ENCODE data around the gene RARRES2.
"Not testable (repeated sequence)": the region's sequence is repeated elsewhere in the genome, so short reads cannot be mapped to it uniquely, and the experiment has no call there.

The RARRES2 gene

DNA sequence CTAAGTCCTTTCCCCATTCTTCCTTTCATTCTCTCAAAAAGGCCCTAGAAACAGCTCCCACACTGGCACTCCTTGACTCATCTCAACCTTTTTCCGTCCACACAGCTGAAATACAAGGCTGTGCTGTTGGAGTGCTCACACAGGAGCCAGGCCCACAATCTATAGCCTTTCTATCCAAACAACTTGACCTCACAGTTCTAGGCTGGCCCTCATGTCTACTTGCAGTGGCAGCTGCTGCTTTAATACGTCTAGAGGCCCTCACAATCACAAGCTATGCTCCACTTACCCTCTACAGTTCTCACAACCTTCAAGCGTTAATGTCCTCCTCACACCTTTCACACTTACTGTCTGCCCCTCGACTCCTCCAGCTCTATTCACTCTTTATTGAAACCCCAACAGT lies 30.3 kb downstream of the RARRES2 start:
- Histone ChIP-seq H3K27me3 (ENCODE audit: insufficient read depth, low read length, poor library complexity) (no peaks in the 10 kb centered on the region), H3K4me3 (ENCODE audit: low read depth in 1 of 2, low read length in 2 of 2) (no peak overlapping the region), H3K9ac (ENCODE audit: low read depth, low read length) (no peak overlapping the region), H3K4me2 (ENCODE audit: insufficient read depth, low read length) (no peak overlapping the region), H3K27ac (ENCODE audit: low read length) (no peak overlapping the region), H3K4me1 (ENCODE audit: insufficient read depth, low read length) (no peaks in the 10 kb centered on the region; the same call in 1 of the 2 replicates), H4K20me1 (ENCODE audit: insufficient read depth, low read length) (no peaks in the 10 kb centered on the region), H3K36me3 (ENCODE audit: insufficient read depth, low read length) (no peaks in the 10 kb centered on the region), H3K79me2 (ENCODE audit: insufficient read depth, low read length) (no peaks in the 10 kb centered on the region), H3K9me3 (ENCODE audit: insufficient read depth, low read length, severe bottlenecking) (no peaks in the 10 kb centered on the region), H2AFZ (ENCODE audit: low read depth, low read length) (no peak overlapping the region)
- ATAC-seq (ENCODE audit: insufficient read depth, low read depth) (no peak), DNase-seq (no peak)
- TF ChIP-seq, protein P1, sequence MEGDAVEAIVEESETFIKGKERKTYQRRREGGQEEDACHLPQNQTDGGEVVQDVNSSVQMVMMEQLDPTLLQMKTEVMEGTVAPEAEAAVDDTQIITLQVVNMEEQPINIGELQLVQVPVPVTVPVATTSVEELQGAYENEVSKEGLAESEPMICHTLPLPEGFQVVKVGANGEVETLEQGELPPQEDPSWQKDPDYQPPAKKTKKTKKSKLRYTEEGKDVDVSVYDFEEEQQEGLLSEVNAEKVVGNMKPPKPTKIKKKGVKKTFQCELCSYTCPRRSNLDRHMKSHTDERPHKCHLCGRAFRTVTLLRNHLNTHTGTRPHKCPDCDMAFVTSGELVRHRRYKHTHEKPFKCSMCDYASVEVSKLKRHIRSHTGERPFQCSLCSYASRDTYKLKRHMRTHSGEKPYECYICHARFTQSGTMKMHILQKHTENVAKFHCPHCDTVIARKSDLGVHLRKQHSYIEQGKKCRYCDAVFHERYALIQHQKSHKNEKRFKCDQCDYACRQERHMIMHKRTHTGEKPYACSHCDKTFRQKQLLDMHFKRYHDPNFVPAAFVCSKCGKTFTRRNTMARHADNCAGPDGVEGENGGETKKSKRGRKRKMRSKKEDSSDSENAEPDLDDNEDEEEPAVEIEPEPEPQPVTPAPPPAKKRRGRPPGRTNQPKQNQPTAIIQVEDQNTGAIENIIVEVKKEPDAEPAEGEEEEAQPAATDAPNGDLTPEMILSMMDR (IDR thresholded peaks at IDR 0.05; ENCODE audit: borderline replicate concordance, extremely low read depth, low read length, poor library complexity, severe bottlenecking), result no peak
- TF ChIP-seq EZH2 (IDR thresholded peaks at IDR 0.05; ENCODE audit: borderline replicate concordance, low read depth, low read length, severe bottlenecking), result no peak

DNA sequence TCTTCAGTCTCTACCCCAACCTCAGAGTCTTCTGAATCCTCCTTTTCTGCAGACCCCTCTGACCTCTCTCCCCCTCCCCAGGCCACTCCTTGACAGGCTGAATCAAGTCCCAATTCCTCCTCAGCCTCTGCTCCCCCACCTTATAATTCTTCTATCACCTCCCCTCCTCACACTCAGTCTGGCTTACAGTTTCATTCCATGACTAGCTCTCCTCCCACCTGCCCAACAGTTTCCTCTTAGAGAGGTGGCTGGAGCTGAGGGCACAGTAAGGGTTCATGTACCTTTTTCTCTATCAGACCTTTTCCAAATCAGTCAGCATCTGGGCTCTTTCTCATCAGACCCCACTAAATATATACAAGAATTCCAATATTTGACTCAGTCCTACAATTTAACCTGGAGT lies 32.9 kb downstream of the RARRES2 start:
- H3K9me3 ChIP-seq (ENCODE audit: insufficient read depth, low read length, severe bottlenecking), result no peaks in the 10 kb centered on the region

DNA sequence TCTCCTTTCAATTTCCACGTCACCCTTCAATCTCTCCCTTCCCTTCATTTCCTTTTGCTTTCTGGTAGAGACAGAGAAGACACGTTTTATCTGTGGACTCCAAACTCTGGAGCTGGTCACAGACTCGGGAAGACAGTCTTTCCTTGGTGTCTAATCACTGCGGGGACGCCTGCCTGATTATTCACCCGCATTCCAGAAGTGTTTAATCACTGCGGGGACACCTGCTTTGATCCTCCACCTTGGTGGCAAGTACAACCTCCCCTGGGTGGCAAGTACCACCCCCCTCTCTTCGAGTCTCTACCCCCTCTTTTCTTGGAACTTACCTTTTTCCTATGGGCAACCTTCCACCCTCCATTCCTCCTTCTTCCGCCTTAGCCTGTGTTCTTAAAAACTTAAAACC lies 33.5 kb downstream of the RARRES2 start:
- DNase-seq, result no peak
- H2AFZ ChIP-seq (ENCODE audit: low read depth, low read length), result no peak overlapping the region
- H3K4me3 ChIP-seq (ENCODE audit: low read depth in 1 of 2, low read length in 2 of 2), result no peak overlapping the region
- TF ChIP-seq, protein P1 (IDR thresholded peaks at IDR 0.05; ENCODE audit: borderline replicate concordance, extremely low read depth, low read length, poor library complexity, severe bottlenecking), result no peak
- no peak for TF ChIP-seq EZH2 (IDR thresholded peaks at IDR 0.05; ENCODE audit: borderline replicate concordance, low read depth, low read length, severe bottlenecking)
- no peak overlapping the region for H3K4me2 ChIP-seq (ENCODE audit: insufficient read depth, low read length)
- no peaks in the 10 kb centered on the region for H3K27me3 ChIP-seq (ENCODE audit: insufficient read depth, low read length, poor library complexity)
- H4K20me1 ChIP-seq (ENCODE audit: insufficient read depth, low read length), result no peaks in the 10 kb centered on the region
- ATAC-seq (ENCODE audit: insufficient read depth, low read depth), result no peak
- no peak overlapping the region for H3K27ac ChIP-seq (ENCODE audit: low read length)
- no peaks in the 10 kb centered on the region for H3K36me3 ChIP-seq (ENCODE audit: insufficient read depth, low read length)
- no peaks in the 10 kb centered on the region for H3K79me2 ChIP-seq (ENCODE audit: insufficient read depth, low read length)
- H3K4me1 ChIP-seq (ENCODE audit: insufficient read depth, low read length), result no peaks in the 10 kb centered on the region; the same call in 1 of the 2 replicates
- H3K9me3 ChIP-seq (ENCODE audit: insufficient read depth, low read length, severe bottlenecking), result no peaks in the 10 kb centered on the region
- H3K9ac ChIP-seq (ENCODE audit: low read depth, low read length), result no peak overlapping the region

More for the DNA sequence above, 32.9 kb downstream of the RARRES2 start:
- Histone ChIP-seq H3K79me2 (ENCODE audit: insufficient read depth, low read length) (no peaks in the 10 kb centered on the region), H4K20me1 (ENCODE audit: insufficient read depth, low read length) (no peaks in the 10 kb centered on the region), H3K27me3 (ENCODE audit: insufficient read depth, low read length, poor library complexity) (no peaks in the 10 kb centered on the region), H3K27ac (ENCODE audit: low read length) (no peak overlapping the region), H3K4me1 (ENCODE audit: insufficient read depth, low read length) (no peaks in the 10 kb centered on the region; the same call in 1 of the 2 replicates), H3K36me3 (ENCODE audit: insufficient read depth, low read length) (no peaks in the 10 kb centered on the region), H2AFZ (ENCODE audit: low read depth, low read length) (no peak overlapping the region), H3K4me3 (ENCODE audit: low read depth in 1 of 2, low read length in 2 of 2) (no peak overlapping the region), H3K9ac (ENCODE audit: low read depth, low read length) (no peak overlapping the region), H3K4me2 (ENCODE audit: insufficient read depth, low read length) (no peak overlapping the region)
- ATAC-seq (ENCODE audit: insufficient read depth, low read depth), result no peak
- DNase-seq, result no peak
- TF ChIP-seq, protein P1 (IDR thresholded peaks at IDR 0.05; ENCODE audit: borderline replicate concordance, extremely low read depth, low read length, poor library complexity, severe bottlenecking), result no peak
- no peak for TF ChIP-seq EZH2 (IDR thresholded peaks at IDR 0.05; ENCODE audit: borderline replicate concordance, low read depth, low read length, severe bottlenecking)

DNA sequence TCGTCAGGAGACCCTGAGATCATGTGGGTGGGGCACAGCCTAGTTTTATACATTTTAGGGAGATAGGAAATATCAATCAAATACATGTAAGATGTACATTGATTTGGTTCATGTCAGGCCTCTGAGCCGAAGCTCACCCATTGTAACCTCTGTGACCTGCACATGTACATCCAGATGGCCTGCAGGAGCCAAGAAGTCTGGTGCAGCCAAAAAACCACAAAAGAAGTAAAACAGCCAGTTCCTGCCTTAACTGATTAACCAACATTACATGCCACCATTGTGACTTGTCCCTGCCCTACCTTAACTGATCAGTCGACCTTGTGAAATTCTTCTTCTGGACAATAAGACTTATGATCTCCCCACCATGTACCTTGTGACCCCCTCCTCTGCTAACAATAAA lies 34.3 kb downstream of the RARRES2 start:
- no peaks in the 10 kb centered on the region for H3K79me2 ChIP-seq (ENCODE audit: insufficient read depth, low read length)
- no peak overlapping the region for H2AFZ ChIP-seq (ENCODE audit: low read depth, low read length)
- H3K4me3 ChIP-seq (ENCODE audit: low read depth in 1 of 2, low read length in 2 of 2), result no peak overlapping the region
- no peaks in the 10 kb centered on the region for H3K9me3 ChIP-seq (ENCODE audit: insufficient read depth, low read length, severe bottlenecking)
- no peak overlapping the region for H3K4me2 ChIP-seq (ENCODE audit: insufficient read depth, low read length)
- ATAC-seq (ENCODE audit: insufficient read depth, low read depth), result no peak
- H3K36me3 ChIP-seq (ENCODE audit: insufficient read depth, low read length), result no peaks in the 10 kb centered on the region
- H4K20me1 ChIP-seq (ENCODE audit: insufficient read depth, low read length), result no peaks in the 10 kb centered on the region
- H3K4me1 ChIP-seq (ENCODE audit: insufficient read depth, low read length), result no peaks in the 10 kb centered on the region; the same call in 1 of the 2 replicates
- no peak for TF ChIP-seq EZH2 (IDR thresholded peaks at IDR 0.05; ENCODE audit: borderline replicate concordance, low read depth, low read length, severe bottlenecking)
- TF ChIP-seq, protein P1 (IDR thresholded peaks at IDR 0.05; ENCODE audit: borderline replicate concordance, extremely low read depth, low read length, poor library complexity, severe bottlenecking), result no peak
- no peak for DNase-seq
- H3K9ac ChIP-seq (ENCODE audit: low read depth, low read length), result no peak overlapping the region
- no peak overlapping the region for H3K27ac ChIP-seq (ENCODE audit: low read length)
- H3K27me3 ChIP-seq (ENCODE audit: insufficient read depth, low read length, poor library complexity), result no peaks in the 10 kb centered on the region

DNA sequence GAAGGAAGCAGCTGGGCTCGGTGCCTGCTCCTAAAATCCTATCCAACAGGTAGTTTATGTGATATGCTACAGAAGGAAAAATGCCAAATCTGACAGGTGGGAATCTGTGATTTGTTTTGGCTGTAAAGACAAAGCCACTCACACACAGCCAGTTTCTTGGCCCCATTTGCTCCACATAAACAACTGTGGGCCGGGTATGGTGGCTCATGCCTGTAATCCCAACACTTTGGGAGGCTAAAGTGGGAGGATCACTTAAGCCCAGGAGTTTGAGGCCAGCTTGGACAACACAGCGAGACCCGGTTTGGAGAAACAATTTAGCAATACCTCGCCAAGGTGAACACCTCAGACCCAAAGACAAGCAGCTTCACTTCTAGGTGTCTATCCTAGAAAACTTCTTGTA lies 35.1 kb downstream of the RARRES2 start:
- not testable (repeated sequence) for H3K4me1 ChIP-seq (ENCODE audit: insufficient read depth, low read length); H2AFZ ChIP-seq (ENCODE audit: low read depth, low read length); H3K27me3 ChIP-seq (ENCODE audit: insufficient read depth, low read length, poor library complexity); H3K4me2 ChIP-seq (ENCODE audit: insufficient read depth, low read length); H3K9ac ChIP-seq (ENCODE audit: low read depth, low read length); H4K20me1 ChIP-seq (ENCODE audit: insufficient read depth, low read length); DNase-seq; H3K36me3 ChIP-seq (ENCODE audit: insufficient read depth, low read length); H3K9me3 ChIP-seq (ENCODE audit: insufficient read depth, low read length, severe bottlenecking); ATAC-seq (ENCODE audit: insufficient read depth, low read depth); H3K79me2 ChIP-seq (ENCODE audit: insufficient read depth, low read length); H3K27ac ChIP-seq (ENCODE audit: low read length); H3K4me3 ChIP-seq (ENCODE audit: low read depth in 1 of 2, low read length in 2 of 2)

All from DND-41 (cell line).